Cerebellar cortex (tissue), 1 donor: ENCODE data around the gene RNF207.
"Not testable (repeated sequence)": the region's sequence is repeated elsewhere in the genome, so short reads cannot be mapped to it uniquely, and the experiment has no call there.

Source experiments
- DNase-seq: peaks from one replicate; pipeline ENCODE4 v3.0.0-alpha.2; 2015; ENCODE audit warnings: low spot score

RNF207 gene

DNA sequence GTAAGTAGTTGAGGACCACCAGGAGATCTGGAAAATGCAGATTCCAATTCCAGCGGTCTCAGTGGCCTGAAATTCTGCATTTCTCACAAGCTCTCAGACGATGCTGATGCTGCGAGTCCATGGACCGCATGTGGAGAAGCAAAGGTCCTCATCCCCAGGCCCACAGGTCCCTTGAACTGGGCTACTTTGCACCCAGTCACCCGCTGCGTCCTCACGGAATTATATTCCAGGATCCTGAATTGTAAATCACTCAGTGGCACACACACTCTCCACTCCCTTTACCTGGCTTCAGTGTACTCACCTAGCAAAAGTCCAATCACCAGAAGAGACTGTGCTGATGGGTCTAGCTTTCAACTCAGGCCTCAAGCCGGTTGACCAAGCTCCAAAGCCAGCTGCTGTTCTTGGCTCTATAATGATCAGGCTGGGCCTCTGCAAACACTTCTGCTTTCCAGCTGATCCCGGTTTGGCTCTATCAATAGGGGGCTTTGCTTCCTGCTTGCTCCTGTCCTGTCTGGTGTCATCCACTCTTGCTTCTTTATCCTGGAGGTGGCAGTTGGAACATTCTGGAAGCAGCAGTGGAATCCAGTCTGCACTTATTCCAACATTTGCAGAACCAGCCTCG lies 5.6 kb upstream of the RNF207 start:
- no peak for DNase-seq

- DNase-seq: no peak
Observed at GRCh38 chr1:6202256-6202655, 3.7 kb upstream of the RNF207 start.

GRCh38 chr1:6206520-6206855 lies 569 bp downstream of the RNF207 start:
- no peak for DNase-seq

DNA sequence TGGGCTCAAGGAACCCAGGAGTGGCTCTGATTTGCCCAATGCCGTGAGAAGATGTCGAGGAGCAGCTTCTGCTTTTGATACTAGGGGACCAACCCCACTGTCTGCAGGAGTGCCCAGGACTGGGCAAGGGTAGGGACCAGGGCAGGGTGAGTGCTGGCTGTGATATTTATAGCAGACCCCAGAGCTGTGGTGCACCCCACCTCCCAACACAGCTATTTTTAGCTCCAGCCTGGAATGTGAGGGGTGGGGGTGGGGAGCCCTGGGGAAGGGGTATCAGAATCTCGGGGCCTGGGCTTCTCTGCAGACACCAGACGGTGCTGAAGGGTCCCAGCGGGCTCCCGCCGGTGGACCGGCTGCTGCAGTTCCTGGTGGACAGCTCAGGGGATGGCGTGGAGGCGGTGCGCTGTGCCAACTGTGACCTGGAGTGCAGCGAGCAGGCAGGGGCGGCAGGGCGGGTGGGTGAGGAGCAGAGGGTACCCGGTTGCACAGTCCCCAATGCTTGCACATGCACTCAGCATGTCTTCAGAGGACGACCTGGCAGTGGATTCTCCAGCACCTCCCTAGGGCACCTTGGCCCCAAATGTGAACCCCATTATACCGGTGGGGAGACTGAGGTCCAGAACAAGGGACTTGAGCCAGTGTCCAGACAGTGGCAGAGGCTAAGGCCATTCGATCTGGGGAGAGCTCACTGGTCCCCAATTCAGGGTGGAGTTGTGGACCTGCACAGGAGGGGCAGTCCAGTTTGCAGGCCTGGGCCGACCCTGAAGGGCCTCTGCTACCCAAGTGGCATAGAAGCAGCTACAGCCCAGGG lies 1.4 kb downstream of the RNF207 start:
- no peak for DNase-seq

DNA sequence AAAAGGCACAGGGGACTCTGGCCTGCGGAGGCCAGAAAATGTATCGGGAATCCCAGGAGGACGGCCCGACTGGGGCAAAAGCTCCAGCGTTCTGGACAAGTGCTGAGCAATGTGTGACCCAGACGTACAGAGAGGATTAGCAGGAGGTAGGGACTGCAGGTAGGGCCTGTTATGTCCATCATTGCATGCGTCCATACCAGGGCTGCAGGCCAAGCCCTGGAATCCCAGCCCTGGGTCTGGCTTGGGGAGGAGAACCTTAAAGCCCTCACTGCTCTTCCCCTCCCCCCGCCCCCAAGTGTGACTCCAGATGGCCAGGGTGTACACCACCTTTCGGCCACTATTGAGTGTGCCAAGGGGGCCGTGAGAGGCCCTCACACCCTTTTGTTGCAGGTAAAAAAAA lies 2.0 kb downstream of the RNF207 start:
- DNase-seq: no peak

- DNase-seq: no peak
Observed at GRCh38 chr1:6208723-6209660, 3.1 kb downstream of the RNF207 start.

GRCh38 chr1:6209661-6210580 lies 4.0 kb downstream of the RNF207 start:
- no peak for DNase-seq

DNA sequence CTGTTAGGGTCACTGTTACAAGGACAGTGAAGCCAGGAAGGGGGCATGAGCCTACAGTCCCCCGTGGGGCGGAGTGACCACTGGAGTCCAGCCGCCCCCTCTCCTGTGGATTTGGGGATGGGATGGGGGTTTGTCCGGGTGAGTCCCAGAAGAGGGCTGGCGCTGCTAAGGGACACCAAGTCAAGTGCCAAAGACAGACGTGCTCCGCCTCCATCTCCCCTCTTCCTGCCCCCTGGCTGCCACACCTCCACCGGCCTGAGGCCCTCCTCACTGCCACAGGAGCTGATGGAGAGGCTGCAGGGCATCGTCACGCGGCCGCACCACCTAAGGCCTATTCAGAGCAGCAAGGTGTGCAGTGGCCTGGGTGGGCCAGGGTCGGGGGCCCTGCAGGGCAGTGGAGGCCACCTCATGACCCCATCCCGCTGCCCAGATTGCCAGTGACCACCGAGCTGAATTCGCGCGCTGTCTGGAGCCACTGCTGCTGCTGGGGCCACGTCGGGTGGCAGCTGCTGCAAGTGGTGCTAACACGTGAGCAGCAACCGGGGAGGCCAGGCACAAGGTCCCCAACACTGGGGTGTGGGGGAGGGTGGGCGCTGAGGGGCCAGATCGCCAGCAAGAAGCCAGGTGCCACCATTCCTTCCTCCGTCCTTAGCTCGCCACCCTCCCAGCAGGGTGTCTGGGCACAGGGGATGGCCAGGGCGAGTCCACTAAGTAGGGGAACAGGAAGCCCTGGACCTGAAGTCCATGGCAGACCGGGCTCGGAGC lies 4.9 kb downstream of the RNF207 start:
- no peak for DNase-seq

DNA sequence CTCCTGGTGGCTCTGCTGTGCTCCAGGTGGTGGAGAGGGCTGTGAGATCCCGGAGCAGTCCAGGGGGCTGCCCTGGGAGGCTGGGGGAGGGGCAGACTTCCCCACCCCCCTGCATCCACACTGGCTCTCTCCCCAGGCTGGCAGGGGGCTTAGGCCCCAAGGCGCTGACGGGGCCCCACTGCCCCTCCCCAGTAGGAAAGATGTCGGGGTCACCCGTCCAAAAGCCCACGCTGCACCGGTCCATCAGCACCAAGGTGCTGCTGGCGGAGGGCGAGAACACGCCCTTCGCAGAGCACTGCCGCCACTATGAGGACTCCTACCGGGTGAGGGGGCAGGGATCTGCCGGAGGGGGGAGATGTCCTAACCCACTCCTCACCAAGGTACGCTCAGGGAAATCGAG lies 5.8 kb downstream of the RNF207 start:
- DNase-seq: no peak

GRCh38 chr1:6212193-6212959 lies 6.5 kb downstream of the RNF207 start:
- DNase-seq: no peak

- no peak for DNase-seq
Observed at GRCh38 chr1:6218375-6219164, 12.7 kb downstream of the RNF207 start.

DNA sequence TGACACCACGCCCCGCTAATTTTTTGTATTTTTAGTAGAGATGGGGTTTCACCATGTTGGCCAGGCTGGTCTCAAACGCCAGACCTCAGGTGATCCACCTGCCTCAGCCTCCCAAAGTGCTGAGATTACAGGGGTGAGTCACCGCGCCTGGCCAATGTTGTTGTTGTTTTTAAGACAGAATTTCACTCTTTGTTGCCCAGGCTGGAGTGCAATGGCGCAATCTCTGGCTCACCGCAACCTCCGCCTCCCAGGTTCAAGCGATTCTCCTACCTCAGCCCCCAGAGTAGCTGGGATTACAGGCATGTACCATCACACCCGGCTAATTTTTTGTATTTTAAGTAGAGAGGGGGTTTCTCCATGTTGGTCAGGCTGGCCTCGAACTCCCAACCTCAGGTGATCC lies 13.7 kb downstream of the RNF207 start:
- not testable (repeated sequence) for DNase-seq

- no peak for DNase-seq
Observed at GRCh38 chr1:6220236-6220635, 14.3 kb downstream of the RNF207 start.

DNA sequence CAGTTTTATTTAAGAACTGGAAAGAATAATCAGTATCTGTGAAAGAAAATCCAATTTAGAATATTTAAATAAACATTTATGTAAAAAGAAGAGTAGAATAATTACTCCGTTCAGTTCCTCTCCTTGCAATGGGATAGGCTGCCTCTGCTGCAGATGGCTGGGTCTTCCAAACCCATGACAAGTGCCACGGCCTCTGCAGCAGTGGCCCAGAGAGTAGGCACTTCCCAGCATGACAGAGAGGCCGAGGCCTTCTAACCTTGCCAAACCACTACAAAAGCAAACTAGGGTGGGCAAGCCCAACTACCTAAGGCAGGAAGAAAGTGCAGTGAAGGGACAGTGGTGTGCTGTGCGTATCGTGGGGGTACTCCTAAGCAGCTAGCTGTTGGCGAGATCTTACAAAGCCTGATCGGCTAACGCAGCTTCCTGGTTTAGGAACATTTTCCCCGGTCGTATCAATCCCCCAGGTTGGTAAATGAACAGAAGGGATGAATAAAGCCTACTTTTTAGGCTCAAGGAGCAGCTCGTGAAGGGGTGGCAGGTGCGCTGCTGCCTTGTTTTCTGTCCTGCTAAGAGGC lies 15.4 kb downstream of the RNF207 start:
- DNase-seq: no peak

DNA sequence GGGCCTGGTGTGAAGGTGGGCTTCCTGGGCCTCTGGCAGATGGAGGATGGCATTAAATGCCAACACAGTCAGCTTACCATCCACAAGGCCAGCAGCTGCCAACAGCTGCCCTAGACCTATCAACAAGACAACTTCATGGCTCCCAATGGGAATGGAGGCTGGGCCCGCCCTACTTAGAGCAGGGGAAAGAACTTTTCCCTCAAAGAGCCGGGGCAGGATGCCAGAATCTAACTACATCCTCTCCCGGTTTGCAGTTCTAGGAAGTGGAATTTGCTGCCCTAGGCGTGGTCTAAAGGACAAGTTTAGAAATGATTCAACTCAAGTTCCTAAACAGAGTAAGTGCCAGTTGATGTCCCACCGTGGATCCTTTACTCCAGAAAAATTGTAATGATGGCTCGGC lies 16.7 kb downstream of the RNF207 start:
- no peak for DNase-seq

GRCh38 chr1:6223617-6224016 lies 17.7 kb downstream of the RNF207 start:
- no peak for DNase-seq

- no peak for DNase-seq
Observed at GRCh38 chr1:6224718-6225117, 18.8 kb downstream of the RNF207 start.

GRCh38 chr1:6225651-6226050 lies 19.7 kb downstream of the RNF207 start:
- no peak for DNase-seq

DNA sequence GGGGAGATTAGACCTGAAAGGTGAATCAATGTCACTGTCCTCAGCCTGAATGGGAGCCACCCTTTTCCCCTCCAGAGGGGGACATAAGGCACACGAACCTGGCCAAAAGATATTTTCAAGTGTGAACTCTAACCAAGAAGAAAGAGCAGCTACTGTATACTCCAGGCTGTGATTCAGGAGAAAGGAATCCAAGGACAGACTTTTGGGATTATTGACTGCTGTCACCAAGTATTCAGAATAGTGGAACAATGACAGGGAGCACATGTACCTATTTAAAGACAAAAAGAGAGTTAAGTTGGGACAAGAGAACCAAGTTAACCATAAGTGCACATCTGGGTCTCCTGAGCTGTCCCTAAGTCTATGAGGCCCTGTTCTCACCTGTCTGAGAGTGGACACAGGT lies 27.5 kb downstream of the RNF207 start:
- DNase-seq: no peak
